ENCODE measurements around the gene UGGT2.

- TF ChIP-seq, protein P1, sequence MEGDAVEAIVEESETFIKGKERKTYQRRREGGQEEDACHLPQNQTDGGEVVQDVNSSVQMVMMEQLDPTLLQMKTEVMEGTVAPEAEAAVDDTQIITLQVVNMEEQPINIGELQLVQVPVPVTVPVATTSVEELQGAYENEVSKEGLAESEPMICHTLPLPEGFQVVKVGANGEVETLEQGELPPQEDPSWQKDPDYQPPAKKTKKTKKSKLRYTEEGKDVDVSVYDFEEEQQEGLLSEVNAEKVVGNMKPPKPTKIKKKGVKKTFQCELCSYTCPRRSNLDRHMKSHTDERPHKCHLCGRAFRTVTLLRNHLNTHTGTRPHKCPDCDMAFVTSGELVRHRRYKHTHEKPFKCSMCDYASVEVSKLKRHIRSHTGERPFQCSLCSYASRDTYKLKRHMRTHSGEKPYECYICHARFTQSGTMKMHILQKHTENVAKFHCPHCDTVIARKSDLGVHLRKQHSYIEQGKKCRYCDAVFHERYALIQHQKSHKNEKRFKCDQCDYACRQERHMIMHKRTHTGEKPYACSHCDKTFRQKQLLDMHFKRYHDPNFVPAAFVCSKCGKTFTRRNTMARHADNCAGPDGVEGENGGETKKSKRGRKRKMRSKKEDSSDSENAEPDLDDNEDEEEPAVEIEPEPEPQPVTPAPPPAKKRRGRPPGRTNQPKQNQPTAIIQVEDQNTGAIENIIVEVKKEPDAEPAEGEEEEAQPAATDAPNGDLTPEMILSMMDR (IDR thresholded peaks at IDR 0.05): no peak
- no peak for TF ChIP-seq POLR2A (IDR thresholded peaks at IDR 0.05)
Observed at GRCh38 chr13:96044238-96044637, 9.0 kb downstream of the UGGT2 start.

Measured in breast epithelium (tissue), 3 donors.